OCI-LY1 (cell line): Measurements from ENCODE around the gene CTCF.

Experiments used
- CTCF ChIP-seq: fragments of 200-600 bp; sonication (generic), shearing (Covaris generic); IDR thresholded peaks from 2 replicates; pipeline ENCODE4 v1.5.1; 2017; ENCODE audit warnings: mild to moderate bottlenecking, antibody characterized with exemption, low read length, moderate library complexity, mixed read lengths
- EZH2 ChIP-seq: fragments of 200-600 bp; sonication (generic), shearing (Covaris generic); IDR thresholded peaks from 2 replicates; pipeline ENCODE4 v1.8.0; 2017; ENCODE audit warnings: borderline replicate concordance, mixed run types, mild to moderate bottlenecking, antibody characterized with exemption, low read length, moderate library complexity, mixed read lengths

- no peak for TF ChIP-seq CTCF
- no peak for TF ChIP-seq EZH2
These were observed 113.7 kb downstream of the CTCF start for GRCh38 chr16:67675999-67676398.
